Kidney capillary endothelial cell (primary cell): Measurements from ENCODE around the gene SLC24A3.
"Not testable (repeated sequence)": the region's sequence is repeated elsewhere in the genome, so short reads cannot be mapped to it uniquely, and the experiment has no call there.

Source experiments
- DNase-seq: peaks from one replicate; pipeline ENCODE4 v3.0.0-alpha.2; 2018; ENCODE audit warnings: low spot score

SLC24A3 gene

DNA sequence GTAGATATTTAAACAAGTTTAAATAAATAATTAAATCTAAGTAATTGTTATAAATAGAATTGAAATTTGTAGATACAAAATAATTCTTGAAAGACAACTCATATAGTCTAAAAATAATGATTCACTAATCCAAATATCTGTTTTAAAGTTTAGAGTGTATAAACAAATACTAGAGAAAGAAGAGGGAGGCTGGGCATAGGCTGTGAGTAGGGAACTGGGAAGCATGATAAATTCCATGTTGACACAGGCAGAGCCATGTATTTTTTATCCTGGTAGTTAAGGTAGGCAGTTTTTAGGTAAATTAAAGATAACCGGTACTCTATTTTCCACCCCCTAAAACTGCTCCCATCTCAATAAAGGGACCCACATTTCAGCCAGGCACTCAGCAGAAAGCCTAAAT is 534.0 kb downstream of the SLC24A3 start:
- no peak for DNase-seq

DNA sequence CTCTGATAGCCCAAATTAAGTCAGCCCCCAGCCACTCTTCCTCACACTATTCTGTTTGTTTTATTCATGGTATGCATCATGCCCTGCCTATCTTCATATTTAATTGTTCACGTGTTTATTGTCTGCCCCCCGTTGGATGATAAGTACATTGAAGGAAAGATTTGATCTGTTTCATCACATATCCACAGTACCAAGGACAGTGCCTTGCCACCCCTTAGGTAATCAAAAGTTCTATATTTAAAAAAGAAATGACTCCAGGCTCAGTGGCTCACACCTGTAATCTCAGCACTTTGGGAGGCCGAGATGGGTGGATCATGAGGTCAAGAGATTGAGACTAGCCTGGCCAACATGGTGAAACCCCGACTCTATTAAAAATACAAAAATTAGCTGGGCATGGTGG is 535.5 kb downstream of the SLC24A3 start:
- no peak for DNase-seq

- DNase-seq = no peak
Observed at GRCh38 chr20:19748681-19749080, 536.2 kb downstream of the SLC24A3 start.

DNA sequence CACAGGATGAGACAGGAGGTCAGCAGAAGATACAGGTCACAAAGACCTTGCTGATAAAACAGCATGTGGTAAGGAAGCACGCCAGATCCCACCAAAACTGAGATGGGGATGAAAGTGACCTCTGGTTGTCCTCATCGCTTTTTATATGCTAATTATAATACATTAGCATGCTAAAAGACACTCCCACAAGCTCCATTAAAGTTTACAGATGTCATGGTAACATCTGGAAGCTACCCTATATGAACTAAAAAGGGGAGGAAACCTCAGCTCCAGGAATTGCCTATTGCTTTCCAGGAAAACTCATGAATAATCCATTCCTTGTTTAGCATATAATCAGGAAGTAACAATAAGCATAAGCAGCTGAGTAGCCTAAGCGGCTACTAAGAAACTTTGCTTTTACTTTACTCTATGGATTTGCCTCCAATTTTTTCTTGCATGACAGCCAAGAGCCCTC is 537.2 kb downstream of the SLC24A3 start:
- no peak for DNase-seq

DNA sequence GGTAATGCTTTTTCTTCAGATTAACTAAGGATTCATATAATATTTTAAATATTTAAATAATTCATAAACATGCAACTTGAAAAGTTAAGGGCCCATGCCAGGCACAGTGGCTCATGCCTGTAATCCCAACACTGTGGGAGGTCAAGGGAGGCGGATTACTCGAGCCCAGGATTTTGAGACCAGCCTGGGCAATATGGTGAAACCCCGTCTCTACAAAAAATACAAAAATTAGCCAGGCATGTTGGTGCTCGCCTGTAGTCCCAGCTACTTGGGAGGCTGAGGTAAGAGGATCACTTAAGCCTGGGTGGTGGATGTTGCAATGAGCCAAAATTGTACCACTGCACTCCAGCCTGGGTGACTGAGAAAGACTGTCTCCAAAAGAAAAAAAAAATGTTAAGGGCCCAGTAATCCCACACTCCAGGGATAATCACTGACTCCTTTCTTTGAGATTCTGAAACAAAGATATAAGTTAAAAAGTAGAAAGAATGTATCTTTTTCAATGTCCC is 537.7 kb downstream of the SLC24A3 start:
- DNase-seq = no peak

DNA sequence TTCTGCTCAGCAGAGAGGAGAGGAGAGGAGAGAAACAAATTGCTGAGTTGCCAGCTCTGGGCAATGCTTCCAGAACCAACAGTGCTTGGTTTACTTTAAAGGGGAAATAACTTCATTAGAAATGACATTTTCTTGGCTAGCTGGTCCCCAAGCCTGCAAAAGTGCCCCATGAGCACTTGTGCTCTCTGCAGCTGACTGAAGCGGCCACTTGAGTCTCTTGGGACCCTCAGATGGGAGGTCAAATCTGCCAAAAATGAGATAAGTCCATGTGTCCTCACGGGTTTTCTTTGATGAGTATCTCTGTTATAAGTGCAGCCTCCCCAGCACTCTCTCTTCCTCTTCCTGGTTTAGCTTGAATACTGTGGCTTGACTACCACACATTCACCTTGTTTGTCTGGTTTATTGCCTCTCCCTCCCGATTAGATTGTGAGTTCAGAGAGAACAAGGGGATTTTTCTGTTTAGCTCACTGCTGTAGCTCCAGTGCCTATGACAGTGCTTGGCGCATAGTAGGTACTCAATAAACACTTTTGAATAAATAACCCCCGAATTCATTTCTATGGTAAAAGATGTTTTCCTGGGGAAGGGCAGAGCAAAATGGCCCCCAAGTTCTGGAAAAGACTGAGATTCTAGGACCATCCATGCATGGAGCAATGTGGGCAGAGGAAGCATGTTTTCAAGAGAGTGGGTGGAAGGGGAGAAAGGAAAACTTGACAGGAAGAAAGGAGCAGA is 538.6 kb downstream of the SLC24A3 start:
- DNase-seq = no peak

DNA sequence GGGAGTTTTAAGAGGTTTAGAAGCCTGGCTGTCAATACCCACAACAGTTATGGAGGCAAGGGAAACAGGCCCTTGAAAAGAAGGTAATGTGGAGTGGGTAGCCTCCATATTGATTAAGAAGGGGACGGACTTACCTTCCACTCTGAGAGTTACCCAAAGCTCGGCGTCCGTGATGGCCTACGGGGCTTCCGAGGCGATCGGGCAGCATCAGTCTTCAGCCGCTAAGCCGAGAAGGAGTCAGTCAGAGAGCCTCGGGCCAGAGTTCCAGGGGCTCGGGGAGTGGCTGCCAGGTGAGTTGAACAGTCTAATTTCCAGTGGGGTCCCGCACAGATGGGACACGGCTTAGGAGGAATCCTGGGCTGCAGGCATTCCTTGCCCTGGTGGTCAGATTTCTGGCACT is 541.8 kb downstream of the SLC24A3 start:
- not testable (repeated sequence) for DNase-seq

DNA sequence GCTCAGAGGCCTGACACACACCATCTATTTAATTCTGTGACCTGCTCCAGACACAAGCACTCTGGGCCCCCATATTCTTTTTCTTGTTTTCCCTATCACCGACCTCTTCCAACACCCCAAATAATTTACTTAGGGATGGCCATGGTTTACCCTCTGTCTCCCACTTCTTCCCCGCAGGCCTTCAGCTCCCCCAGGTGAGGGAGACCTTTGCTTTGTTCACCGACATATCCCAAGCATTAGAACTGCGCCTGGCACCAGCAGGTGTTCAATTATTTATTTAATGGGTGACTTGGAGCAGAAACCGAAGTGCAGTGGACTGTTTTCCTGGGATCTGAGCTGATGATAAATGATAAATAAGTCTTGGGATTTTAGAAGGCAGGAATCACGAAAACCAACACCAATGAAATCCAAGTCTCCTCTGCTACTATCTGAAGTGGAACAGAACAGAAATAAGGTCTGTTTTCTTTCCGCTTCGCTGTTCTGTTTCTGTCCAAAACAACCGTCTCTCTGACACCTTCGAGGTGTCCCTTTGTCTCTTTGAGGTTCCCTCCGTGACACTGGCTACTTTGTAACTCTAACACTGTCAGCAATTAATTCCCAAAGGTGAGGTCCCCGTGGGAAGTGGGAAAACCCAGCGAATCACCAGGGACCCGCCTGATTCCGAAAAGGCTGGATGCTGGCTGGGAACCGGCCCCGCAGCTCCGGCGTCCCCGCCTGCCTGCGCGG is 544.5 kb downstream of the SLC24A3 start:
- no peak for DNase-seq

DNA sequence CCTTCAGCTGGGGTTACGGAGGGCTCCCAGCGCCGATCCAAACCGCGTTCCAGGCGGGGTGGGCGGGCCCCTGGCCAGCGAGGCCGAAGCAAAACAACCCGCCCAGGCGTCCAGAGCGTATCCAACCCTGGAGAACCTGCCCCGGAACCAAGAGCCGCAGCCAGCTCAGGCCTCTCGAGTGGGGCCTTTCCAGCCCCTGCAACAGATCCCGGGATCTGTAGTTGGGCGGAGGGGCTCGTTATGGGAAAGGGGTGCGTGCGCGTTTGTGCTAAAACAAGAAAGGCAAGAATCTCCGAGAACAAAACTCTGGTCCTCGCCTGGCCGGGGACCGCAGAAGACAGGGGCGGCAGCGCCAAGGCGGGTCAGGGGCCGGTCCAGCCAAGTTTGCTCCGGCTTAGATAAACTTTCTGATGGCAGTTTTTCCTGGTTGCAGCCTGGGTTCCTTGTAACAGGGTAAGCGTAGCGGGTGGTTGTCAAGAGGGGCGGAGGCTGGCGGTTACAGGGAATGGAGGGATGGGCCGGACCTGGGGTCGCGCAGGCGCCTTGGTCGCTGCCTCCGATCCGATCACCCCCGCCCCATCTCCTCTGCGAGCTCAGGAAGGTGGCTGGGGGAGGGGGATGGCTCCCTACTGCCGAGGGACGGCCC is 545.2 kb downstream of the SLC24A3 start:
- DNase-seq = peak; percentile 71

GRCh38 chr20:19758133-19758500 is 545.7 kb downstream of the SLC24A3 start, which contains the start of gene RIN2:
RIN2 (plus strand) TSS chr20:19758258; CDS start chr20:19889602, 131,344 bp downstream.
- DNase-seq = peak; percentile 31

GRCh38 chr20:19758501-19759331 is 546.3 kb downstream of the SLC24A3 start:
- DNase-seq = no peak

DNA sequence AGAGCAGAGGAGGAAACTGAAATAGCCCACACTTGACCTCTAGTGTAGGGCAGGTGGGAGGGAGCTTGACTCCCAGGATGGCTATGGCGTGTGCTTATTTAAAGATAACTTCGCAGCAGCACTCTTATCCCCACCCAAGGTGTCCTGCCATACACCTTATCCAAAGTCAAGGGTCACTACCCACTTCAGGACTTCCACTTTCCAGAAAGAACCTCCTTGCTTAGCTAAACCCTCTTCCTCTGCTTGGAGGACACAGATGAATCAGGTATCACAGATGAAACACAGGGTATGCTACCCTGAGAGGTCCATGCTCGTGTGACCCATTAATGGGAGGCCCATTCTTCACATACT is 547.9 kb downstream of the SLC24A3 start:
- DNase-seq = no peak

- DNase-seq = no peak
Observed at GRCh38 chr20:19761326-19761725, 548.9 kb downstream of the SLC24A3 start.

GRCh38 chr20:19761841-19762240 is 549.4 kb downstream of the SLC24A3 start:
- DNase-seq = no peak

- DNase-seq = no peak
Observed at GRCh38 chr20:19764207-19764606, 551.8 kb downstream of the SLC24A3 start.

DNA sequence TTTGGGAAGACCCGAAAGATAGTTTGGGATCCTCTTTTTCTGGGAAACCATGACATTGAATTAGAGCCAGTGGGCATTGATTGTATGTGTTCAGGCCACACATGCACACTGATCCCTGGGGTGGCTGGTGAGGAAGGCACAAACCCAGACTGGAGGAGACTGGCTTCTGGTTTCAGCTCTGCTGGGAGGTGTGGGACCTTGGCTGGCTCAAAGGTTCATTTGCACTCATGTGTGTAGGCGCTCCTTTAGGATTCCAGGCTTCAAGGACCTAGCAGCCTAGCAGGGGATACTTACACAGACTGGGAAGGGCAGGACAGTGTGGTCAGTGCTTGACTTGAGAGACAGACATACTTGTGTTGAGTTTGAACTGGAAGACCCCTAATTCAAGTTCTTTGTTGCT is 552.8 kb downstream of the SLC24A3 start:
- no peak for DNase-seq

- no peak for DNase-seq
Observed at GRCh38 chr20:19765913-19766312, 553.5 kb downstream of the SLC24A3 start.

DNA sequence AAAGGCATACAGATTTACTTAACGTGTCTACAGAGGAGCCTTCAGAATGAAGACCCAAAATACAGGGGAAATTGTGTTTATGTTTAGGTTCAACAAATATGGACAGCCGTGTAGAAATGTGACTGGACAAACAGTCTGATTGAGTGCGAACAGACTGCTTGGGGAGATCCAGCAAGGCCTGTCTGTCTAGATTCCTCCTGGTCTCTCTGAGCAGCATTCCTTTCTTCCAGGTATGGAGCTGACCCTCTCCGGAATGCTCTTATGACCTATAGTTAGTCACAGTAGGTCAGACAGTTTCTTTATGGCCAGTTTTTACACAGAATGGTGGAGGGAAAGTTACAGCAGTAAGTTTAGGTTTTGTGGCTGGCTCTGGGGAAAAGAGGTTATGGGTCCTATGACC is 554.6 kb downstream of the SLC24A3 start:
- no peak for DNase-seq

GRCh38 chr20:19768325-19768842 is 555.9 kb downstream of the SLC24A3 start:
- no peak for DNase-seq

- no peak for DNase-seq
Observed at GRCh38 chr20:19769507-19769906, 557.1 kb downstream of the SLC24A3 start.

GRCh38 chr20:19770375-19770774 is 557.9 kb downstream of the SLC24A3 start:
- no peak for DNase-seq

GRCh38 chr20:19771031-19771430 is 558.6 kb downstream of the SLC24A3 start:
- DNase-seq = no peak
